NT2/D1 (cell line): ENCODE data around the gene NGDN.

Experiments
- SUZ12 ChIP-seq: IDR thresholded peaks from 2 replicates; pipeline ENCODE4 v1.6.1; 2011; ENCODE audit not compliant: insufficient read length, insufficient read depth; ENCODE audit errors: extremely low read depth
- YY1 ChIP-seq: IDR thresholded peaks from 2 replicates; pipeline ENCODE4 v1.6.1; 2011; ENCODE audit not compliant: insufficient read length, insufficient read depth
- ZNF274 ChIP-seq: IDR thresholded peaks from 2 replicates; pipeline ENCODE4 v1.6.1; 2011; ENCODE audit warnings: mild to moderate bottlenecking, low read depth, low read length

- no peak for TF ChIP-seq SUZ12
- TF ChIP-seq YY1 = no peak
- TF ChIP-seq ZNF274 = no peak
Measured at GRCh38 chr14:23482823-23483148, 13.3 kb downstream of the NGDN start.
